ENCODE measurements around the gene PGBD5. TPM values are rescaled to one million over a fixed set of nuclear protein-coding genes. Genes with fewer than 3 reads are reported as not detected.

The PGBD5 gene
- total and polyA plus RNA-seq, 2 donors (not counting 1 experiment from before 2014, with no cell fraction given): 0.10 to 0.17 TPM

DNA sequence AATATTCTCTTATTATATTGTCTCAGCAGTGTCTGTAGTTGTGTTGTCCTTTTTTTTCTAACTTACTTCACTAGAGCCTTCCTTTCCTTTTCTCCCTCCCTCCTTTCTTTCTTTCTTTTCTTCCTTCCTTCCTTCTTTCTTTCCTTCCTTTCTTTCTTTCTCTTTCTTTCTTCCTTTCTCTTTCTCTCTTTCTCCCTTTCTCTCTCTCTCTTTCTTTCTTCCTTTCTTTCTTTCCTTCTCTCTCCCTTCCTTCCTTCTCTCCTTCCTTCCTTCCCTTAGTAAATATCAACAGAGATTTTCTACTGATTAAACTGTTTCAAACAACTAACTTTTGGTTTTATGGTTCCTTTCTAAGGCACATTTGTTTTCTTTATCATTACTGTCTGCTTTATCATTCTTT, 43.1 kb upstream of the PGBD5 start:
- Histone ChIP-seq H3K36me3 (ENCODE audit: control insufficient read depth, insufficient read depth, low read length) (no peaks in the 10 kb centered on the region), H3K27ac (ENCODE audit: insufficient read depth, low read length) (no peak overlapping the region), H3K4me3 (replicated peaks in 1 of 4; ENCODE audit: control extremely low read depth in 1 of 4, insufficient read depth in 1 of 4, low read depth in 3 of 4, low read length in 4 of 4) (no peak overlapping the region), H3K27me3 (ENCODE audit: control insufficient read depth, insufficient read depth, low read length) (no peaks in the 10 kb centered on the region), H3K4me1 (ENCODE audit: control insufficient read depth, extremely low read depth, insufficient read depth, low read length) (no peaks in the 10 kb centered on the region), H3K9me3 (ENCODE audit: control insufficient read depth, insufficient read depth, low read depth, low read length) (no peaks in the 10 kb centered on the region), H3K4me2 (ENCODE audit: extremely low read depth, insufficient read depth, low read length) (no peak overlapping the region), H2AFZ (ENCODE audit: low read length) (no peak overlapping the region), H3K79me2 (ENCODE audit: control insufficient read depth, insufficient read depth, low read length) (no peaks in the 10 kb centered on the region), H3K9ac (ENCODE audit: insufficient read depth, low read length) (no peak overlapping the region), H4K20me1 (ENCODE audit: control insufficient read depth, extremely low read depth, insufficient read depth, low read length) (no peaks in the 10 kb centered on the region)
- DNase-seq (ENCODE audit: low read depth in 2 of 2): no peak
- no peak for TF ChIP-seq EZH2 (IDR thresholded peaks at IDR 0.05; ENCODE audit: low read length, missing control alignments)

DNA sequence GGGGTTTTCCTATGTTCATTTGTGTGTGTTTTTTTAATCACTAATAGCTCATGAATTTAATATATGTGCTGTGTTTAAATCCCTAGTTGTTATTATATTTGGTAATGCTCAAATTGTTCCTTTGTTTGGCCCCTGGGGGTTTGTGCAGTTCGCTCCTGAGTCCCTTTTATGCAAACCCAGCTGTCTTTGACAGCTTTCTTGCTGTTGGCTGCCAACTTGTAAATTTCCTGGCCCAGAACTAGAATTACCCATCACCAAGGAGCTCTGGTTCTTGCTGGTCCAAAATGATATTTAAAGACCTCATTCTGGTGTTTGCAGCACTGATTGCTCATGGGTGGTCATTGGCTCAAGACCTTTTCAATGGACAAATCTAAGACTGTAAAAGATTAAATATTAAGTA, 39.6 kb upstream of the PGBD5 start:
- Histone ChIP-seq H3K4me3 (replicated peaks in 1 of 4; ENCODE audit: control extremely low read depth in 1 of 4, insufficient read depth in 1 of 4, low read depth in 3 of 4, low read length in 4 of 4) (no peak overlapping the region), H4K20me1 (ENCODE audit: control insufficient read depth, extremely low read depth, insufficient read depth, low read length) (no peaks in the 10 kb centered on the region), H3K36me3 (ENCODE audit: control insufficient read depth, insufficient read depth, low read length) (no peaks in the 10 kb centered on the region), H2AFZ (ENCODE audit: low read length) (no peak overlapping the region), H3K27ac (ENCODE audit: insufficient read depth, low read length) (no peak overlapping the region), H3K9ac (ENCODE audit: insufficient read depth, low read length) (no peak overlapping the region), H3K79me2 (ENCODE audit: control insufficient read depth, insufficient read depth, low read length) (no peaks in the 10 kb centered on the region), H3K27me3 (ENCODE audit: control insufficient read depth, insufficient read depth, low read length) (no peaks in the 10 kb centered on the region), H3K4me2 (ENCODE audit: extremely low read depth, insufficient read depth, low read length) (no peak overlapping the region), H3K9me3 (ENCODE audit: control insufficient read depth, insufficient read depth, low read depth, low read length) (no peaks in the 10 kb centered on the region), H3K4me1 (ENCODE audit: control insufficient read depth, extremely low read depth, insufficient read depth, low read length) (no peaks in the 10 kb centered on the region)
- DNase-seq (ENCODE audit: low read depth in 2 of 2): no peak
- TF ChIP-seq EZH2 (IDR thresholded peaks at IDR 0.05; ENCODE audit: low read length, missing control alignments): no peak
- TF ChIP-seq, protein P1, sequence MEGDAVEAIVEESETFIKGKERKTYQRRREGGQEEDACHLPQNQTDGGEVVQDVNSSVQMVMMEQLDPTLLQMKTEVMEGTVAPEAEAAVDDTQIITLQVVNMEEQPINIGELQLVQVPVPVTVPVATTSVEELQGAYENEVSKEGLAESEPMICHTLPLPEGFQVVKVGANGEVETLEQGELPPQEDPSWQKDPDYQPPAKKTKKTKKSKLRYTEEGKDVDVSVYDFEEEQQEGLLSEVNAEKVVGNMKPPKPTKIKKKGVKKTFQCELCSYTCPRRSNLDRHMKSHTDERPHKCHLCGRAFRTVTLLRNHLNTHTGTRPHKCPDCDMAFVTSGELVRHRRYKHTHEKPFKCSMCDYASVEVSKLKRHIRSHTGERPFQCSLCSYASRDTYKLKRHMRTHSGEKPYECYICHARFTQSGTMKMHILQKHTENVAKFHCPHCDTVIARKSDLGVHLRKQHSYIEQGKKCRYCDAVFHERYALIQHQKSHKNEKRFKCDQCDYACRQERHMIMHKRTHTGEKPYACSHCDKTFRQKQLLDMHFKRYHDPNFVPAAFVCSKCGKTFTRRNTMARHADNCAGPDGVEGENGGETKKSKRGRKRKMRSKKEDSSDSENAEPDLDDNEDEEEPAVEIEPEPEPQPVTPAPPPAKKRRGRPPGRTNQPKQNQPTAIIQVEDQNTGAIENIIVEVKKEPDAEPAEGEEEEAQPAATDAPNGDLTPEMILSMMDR (conservative IDR thresholded peaks at IDR 0.05 in 1 of 2, IDR thresholded peaks at IDR 0.05 in 1 of 2; ENCODE audit: low read depth in 1 of 2, low read length in 2 of 2): no peak

DNA sequence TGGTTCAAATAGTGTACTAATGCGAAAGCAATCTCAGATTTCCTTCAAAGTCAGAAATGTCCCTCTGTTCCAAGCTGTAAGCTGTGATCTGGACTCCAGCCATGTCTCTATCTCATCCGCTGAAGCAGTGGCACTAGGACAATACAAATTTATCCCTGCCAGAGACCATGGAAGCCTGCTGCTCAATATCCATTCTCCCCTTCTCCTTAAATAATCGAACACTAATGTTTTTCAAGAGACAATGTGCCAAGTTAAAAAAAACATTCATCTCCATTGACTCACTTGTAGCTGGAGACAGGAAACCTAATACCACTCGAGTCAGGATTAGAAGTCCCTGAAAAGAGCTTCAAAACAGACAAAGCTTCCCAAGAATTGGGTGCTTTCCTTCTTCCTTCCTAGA, 38.5 kb upstream of the PGBD5 start:
- Histone ChIP-seq H3K4me1 (ENCODE audit: control insufficient read depth, extremely low read depth, insufficient read depth, low read length) (no peaks in the 10 kb centered on the region), H3K79me2 (ENCODE audit: control insufficient read depth, insufficient read depth, low read length) (no peaks in the 10 kb centered on the region), H3K9me3 (ENCODE audit: control insufficient read depth, insufficient read depth, low read depth, low read length) (no peaks in the 10 kb centered on the region), H3K9ac (ENCODE audit: insufficient read depth, low read length) (no peak overlapping the region), H4K20me1 (ENCODE audit: control insufficient read depth, extremely low read depth, insufficient read depth, low read length) (no peaks in the 10 kb centered on the region), H2AFZ (ENCODE audit: low read length) (no peak overlapping the region), H3K4me2 (ENCODE audit: extremely low read depth, insufficient read depth, low read length) (no peak overlapping the region), H3K27me3 (ENCODE audit: control insufficient read depth, insufficient read depth, low read length) (no peaks in the 10 kb centered on the region), H3K36me3 (ENCODE audit: control insufficient read depth, insufficient read depth, low read length) (no peaks in the 10 kb centered on the region), H3K27ac (ENCODE audit: insufficient read depth, low read length) (no peak overlapping the region), H3K4me3 (replicated peaks in 1 of 4; ENCODE audit: control extremely low read depth in 1 of 4, insufficient read depth in 1 of 4, low read depth in 3 of 4, low read length in 4 of 4) (no peak overlapping the region)
- TF ChIP-seq, protein P1 (conservative IDR thresholded peaks at IDR 0.05 in 1 of 2, IDR thresholded peaks at IDR 0.05 in 1 of 2; ENCODE audit: low read depth in 1 of 2, low read length in 2 of 2): no peak
- no peak for TF ChIP-seq EZH2 (IDR thresholded peaks at IDR 0.05; ENCODE audit: low read length, missing control alignments)
- DNase-seq (ENCODE audit: low read depth in 2 of 2): peak in 1 of 2 donors; percentile 10

Data from fibroblast of lung (primary cell).